Hematopoietic multipotent progenitor cell treated with erythropoietin and hydrocortisone succinate and interleukin-3 and kit ligand, for 17 days (in vitro differentiated cells): Measurements from ENCODE around the gene DNAJC5G.
"Not testable (repeated sequence)": the region's sequence is repeated elsewhere in the genome, so short reads cannot be mapped to it uniquely, and the experiment has no call there.

Experiments
- DNase-seq: peaks from one replicate; pipeline ENCODE4 v3.0.0-alpha.2; 2015; ENCODE audit warnings: low spot score

The DNAJC5G gene

DNA sequence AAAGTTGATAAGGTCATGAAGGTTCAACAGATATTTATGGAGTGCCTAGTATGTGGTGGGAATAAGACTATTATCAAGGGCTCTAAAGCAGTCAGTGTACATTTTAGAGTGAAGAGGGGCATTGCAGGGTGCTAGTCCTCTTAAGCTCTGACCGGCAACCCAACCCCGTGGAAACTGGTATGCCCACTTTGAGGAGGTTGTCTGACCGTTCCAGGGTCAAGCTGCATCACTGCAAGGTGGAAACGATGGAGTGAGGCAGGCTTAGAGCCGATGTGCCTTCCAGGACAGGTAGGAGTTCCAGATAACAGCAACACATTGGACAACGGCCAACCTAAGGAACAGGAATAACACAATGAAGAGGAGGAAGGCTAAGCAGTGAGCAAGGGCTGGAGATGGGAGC is 34.4 kb downstream of the DNAJC5G start:
- DNase-seq = no peak

DNA sequence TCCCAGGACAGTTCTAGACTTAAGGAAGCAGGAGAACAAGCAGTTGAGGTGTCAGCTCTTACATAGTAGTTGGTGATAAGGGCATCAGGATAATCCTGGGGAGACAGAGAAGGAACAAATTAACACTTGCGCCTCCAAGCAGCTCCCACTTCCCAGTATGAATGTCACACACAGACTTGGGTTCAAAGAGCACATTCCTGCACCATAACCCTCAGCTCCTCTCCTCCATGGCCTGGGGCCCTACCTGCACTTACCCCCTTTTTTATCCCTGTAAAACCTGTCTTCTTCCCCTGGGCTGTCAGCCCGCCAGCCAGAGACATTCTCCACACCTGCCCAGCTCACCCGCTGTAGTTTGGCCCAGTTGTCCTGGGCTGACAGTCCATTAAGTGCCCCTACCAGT is 36.9 kb downstream of the DNAJC5G start:
- no peak for DNase-seq

- DNase-seq = no peak
These were observed 38.8 kb downstream of the DNAJC5G start for GRCh38 chr2:27313882-27314645.

DNA sequence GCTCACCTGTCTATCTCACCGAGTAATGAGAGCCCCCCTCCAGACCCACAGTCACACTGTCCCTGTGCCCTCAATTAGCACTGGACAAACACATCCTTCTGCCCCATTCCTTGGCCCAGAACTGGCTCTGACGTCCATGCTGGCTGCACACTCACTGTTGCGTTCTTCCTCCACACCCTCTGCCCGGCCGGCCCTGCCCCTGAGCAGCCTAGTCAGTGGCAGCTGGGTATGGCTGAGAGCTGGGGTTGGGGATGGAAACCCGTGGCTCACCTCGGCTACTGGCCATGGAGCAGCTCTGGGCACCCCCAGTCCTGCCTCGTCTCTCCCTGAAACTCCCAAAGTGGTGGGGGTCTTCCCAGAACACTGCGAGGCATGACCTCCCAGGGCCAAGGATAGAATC is 39.5 kb downstream of the DNAJC5G start:
- no peak for DNase-seq

DNA sequence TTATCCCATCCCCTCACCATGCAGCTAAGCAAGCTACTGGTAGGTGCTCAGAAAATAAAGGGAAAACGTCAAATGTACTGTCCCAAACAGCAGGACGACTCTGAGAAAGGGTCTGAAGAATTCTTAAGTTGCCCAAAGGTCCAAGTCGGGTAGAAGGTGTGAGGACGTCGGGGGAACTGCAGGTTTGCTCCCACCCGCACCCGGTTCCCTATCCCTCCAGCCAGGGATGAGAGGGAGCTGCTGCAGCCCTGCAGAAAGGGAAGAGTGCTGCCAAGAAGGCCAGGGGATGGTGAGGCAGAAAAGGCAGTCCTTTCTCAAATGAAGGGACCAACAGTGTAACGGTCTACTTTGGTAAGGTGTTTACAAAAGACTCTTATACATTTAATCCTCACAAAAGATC is 39.9 kb downstream of the DNAJC5G start:
- DNase-seq = no peak

GRCh38 chr2:27316655-27317412 is 41.6 kb downstream of the DNAJC5G start:
- DNase-seq = no peak

DNA sequence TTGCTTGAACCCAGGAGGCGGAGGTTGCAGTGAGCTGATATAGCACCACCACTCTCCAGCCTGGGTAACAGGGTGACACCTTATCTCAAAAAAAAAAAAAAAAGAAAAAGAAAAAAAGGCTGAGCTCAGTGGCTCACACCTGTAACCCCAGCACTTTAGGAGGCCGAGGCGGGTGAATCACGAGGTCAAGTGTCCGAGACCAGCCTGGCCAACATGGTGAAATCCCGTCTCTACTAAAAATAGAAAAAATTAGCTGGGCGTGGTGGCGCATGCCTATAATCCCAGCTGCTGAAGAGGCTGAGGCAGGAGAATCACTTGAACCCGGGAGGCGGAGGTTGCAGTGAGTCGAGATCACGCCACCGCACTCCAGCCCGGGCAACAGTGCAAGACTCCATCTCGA is 44.6 kb downstream of the DNAJC5G start:
- not testable (repeated sequence) for DNase-seq

GRCh38 chr2:27320958-27321543 is 45.8 kb downstream of the DNAJC5G start:
- peak; percentile 43 for DNase-seq

DNA sequence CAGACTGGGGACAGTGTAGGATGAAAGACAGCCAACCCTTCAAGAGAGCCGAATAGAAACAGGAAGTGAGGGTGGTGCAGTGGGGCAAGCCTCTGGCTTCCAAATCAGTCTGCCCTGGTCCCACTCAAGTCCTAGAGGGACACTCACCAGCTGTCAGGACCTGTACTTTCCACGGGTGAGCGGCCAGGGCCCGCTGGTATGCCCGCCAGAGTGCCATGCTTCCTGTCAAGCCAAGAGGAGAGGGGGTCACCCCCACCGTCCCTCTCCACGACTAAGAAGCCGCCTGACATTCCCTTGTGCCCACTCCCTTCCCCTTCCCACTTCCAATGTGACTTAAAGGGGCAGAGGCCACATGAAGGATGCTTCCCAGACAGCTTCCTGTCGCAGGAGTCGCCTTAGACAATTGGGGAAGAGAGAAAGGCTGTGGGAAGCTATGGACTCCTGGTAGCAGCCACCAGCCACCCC is 47.1 kb downstream of the DNAJC5G start:
- no peak for DNase-seq

DNA sequence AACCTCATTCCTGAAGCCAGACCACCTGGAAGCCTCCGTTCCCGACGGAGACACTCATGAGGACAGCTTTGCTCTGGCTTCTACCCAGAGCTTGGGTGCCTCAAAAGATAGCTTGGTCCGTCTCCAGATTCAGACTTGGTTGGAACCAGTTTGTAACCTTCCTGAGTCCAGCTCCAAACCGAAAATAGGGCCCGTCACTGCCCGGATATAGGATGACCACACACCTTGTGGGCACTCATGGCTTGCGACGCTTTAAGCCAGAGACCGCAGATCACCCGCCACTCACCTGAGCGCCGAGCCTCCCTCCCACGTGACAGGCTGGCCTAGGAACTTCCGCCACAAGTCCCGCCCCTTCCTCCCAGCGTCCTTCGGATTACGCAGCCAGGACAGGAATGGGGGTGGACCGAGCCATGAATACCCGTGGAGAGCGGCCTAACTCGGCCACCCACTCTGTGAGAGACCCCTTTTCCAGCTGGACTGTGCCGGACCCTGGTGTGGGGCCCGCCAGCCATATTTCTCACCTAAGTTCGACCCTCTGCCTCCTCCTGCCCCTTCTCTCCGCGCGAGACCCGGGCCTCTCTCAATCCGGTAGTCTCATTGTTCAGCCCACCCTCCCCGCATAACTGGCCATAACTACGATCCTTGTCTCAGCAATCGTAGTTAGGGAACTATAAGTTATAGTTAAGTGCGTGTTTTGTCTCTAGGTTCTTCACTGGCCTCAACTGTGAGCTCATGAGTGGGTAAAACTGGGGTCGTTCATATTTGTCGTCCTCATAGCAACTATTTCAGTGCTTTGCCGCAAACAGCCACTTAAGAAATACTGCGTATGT is 47.7 kb downstream of the DNAJC5G start, which contains the start of gene MPV17:
MPV17 (minus strand) TSS at position 332 of the 830 bp plus-strand sequence. CDS start 580 bp downstream, outside the sequence.
- peak; percentile 92 for DNase-seq

- DNase-seq = no peak
These were observed 48.5 kb downstream of the DNAJC5G start for GRCh38 chr2:27323596-27324285.

- DNase-seq = no peak
These were observed 49.5 kb downstream of the DNAJC5G start for GRCh38 chr2:27324720-27325119.
